Cardiac fibroblast (primary cell): ENCODE measurements around the gene CLEC2D.
"Not testable (repeated sequence)": the region's sequence is repeated elsewhere in the genome, so short reads cannot be mapped to it uniquely, and the experiment has no call there.

Experiments used
- DNase-seq, 2 donors: peaks; one replicate each; pipeline versions ENCODE4 v3.0.0 to v3.0.0-alpha.2; 2010; ENCODE audit warnings: low read depth in 2 of 2
- H3K4me3 ChIP-seq, 2 donors: replicated peaks in 1 of 2; 1 replicate in 1 of 2; 2 replicates in 1 of 2; pipeline ENCODE4 v1.5.1; 2011; ENCODE audit warnings: low read depth in 2 of 2, low read length in 2 of 2, mild to moderate bottlenecking in 2 of 2, moderate library complexity in 1 of 2
- TF ChIP-seq, protein P1 (sequence below): IDR thresholded peaks from one replicate; pipeline ENCODE4 v1.5.1; 2011; ENCODE audit warnings: low read depth, mild to moderate bottlenecking, low read length, inconsistent platforms

CLEC2D gene

GRCh38 chr12:9660046-9660445 lies 9.5 kb upstream of the CLEC2D start:
- H3K4me3 ChIP-seq: no peak overlapping the region
- DNase-seq: no peak
- TF ChIP-seq, protein P1, sequence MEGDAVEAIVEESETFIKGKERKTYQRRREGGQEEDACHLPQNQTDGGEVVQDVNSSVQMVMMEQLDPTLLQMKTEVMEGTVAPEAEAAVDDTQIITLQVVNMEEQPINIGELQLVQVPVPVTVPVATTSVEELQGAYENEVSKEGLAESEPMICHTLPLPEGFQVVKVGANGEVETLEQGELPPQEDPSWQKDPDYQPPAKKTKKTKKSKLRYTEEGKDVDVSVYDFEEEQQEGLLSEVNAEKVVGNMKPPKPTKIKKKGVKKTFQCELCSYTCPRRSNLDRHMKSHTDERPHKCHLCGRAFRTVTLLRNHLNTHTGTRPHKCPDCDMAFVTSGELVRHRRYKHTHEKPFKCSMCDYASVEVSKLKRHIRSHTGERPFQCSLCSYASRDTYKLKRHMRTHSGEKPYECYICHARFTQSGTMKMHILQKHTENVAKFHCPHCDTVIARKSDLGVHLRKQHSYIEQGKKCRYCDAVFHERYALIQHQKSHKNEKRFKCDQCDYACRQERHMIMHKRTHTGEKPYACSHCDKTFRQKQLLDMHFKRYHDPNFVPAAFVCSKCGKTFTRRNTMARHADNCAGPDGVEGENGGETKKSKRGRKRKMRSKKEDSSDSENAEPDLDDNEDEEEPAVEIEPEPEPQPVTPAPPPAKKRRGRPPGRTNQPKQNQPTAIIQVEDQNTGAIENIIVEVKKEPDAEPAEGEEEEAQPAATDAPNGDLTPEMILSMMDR: no peak

DNA sequence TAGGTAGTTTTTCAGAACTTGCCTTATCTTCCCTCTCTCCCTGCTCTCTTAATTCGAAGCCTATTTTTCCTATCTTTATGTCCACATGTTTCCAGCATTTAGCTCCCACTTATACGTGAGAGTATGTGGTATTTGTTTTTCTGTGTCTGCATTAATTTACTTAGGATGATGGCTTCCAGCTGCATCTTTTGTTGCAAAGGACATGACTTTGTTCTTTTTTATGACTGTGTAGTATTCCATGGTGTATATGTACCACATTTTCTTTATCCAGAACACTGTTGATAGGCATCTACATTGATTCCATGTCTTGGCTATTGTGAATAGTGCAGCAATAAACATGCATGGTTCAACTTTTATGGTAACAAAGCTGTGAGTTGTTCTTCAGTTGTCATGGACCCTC lies 7.8 kb upstream of the CLEC2D start:
- TF ChIP-seq, protein P1: no peak
- no peak for DNase-seq
- H3K4me3 ChIP-seq: no peak overlapping the region

GRCh38 chr12:9662488-9662887 lies 7.0 kb upstream of the CLEC2D start:
- no peak overlapping the region for H3K4me3 ChIP-seq
- no peak for DNase-seq
- TF ChIP-seq, protein P1: no peak

DNA sequence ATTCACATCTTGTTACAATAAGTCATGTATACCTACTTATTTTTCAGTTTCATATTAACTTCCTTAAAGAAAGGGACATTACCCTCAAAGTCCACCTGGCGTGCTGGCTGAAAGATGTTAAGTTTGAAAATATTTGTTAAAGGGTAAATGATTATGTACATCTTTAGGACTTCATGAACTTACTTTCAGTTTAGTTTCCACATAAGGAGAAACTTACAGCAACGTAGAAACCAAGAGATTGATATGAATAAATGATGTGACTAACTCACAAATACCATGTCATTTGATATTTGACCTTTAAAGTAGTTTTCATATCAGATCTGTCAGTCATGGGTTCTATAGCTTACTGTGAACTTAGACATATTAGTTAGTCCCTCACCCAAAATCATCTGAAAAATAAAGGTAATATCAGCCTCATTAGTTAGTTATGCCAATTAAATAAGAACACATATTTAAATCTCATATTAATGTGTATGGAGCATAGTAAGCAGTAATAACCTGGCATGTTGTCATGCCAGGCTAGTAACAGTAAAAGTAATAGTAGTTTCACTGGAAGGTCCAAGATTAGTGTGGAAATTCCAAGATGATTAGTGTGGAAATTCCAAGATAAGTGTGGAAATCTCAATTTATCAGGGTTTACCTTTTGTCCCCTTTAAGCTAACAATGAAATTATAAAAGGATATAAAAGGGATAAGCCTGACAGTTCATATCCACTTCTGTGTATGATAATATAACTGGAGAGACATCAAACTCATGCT lies 1.9 kb upstream of the CLEC2D start:
- H3K4me3 ChIP-seq: no peak overlapping the region
- DNase-seq: no peak
- TF ChIP-seq, protein P1: no peak

- no peak overlapping the region for H3K4me3 ChIP-seq
- peak in 1 of 2 donors; percentile 77 for DNase-seq
- TF ChIP-seq, protein P1: no peak
Measured at GRCh38 chr12:9668161-9669018, 1.1 kb upstream of the CLEC2D start.

DNA sequence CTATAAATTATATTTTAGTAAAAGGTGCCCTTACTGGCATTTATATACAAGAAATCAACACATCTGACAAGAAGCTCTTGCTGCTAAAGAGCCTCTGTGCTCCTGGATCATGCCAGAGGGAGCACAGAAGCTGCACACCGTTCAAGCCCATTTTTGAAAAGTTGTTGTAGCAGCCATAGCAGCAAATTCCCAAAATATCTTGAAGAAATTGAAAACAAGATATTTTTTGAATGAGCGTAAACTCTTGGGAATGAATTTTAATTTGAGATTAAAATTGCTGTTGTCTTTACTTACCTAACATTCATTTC lies 540 bp upstream of the CLEC2D start:
- TF ChIP-seq, protein P1: no peak
- DNase-seq: no peak
- H3K4me3 ChIP-seq: no peak overlapping the region

- DNase-seq, H3K4me3 ChIP-seq: not testable (repeated sequence)
Measured at GRCh38 chr12:9672340-9672739, 2.8 kb downstream of the CLEC2D start.
